HG03045 (cell line): ENCODE measurements around the gene PRUNE2.

Experiments
- ATAC-seq: cut with Tn5 transposase; IDR thresholded peaks from one replicate; pipeline ENCODE4 v1.9.1; 2021; ENCODE audit warnings: mild to moderate bottlenecking, moderate library complexity; ENCODE audit not compliant: unreplicated experiment

The PRUNE2 gene

DNA sequence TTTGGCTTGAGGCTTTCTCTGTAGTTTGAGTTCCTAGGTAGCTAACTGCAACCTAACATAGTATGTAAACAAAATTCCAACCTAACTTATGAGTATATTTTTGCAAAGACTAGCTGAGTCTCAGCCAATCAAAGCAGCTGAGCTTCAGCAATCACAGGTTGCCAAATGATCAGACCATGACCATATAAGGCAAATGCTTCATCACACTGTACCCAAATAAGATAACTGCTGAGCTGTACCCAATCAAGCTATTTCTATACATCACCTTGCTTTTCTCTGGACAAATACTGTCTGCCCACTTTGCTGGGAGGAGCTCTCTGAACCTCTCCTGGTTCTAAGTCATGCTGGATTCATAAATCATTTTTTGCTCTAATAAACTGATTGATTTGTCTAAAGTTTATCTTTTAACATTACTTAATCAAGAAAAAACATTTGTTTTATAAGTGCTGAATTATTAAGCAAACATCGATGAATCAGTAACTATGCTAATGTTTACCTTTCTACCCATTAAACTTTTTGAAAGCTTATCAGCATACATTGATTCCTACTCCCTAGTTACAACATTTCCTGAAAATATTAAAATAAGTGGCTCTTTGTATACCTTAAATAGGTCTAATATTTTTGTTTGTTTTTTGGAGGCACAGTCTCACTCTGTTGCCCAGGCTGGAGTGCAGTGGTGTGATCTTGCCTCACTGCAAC, 271.4 kb downstream of the PRUNE2 start:
- ATAC-seq, result no peak

DNA sequence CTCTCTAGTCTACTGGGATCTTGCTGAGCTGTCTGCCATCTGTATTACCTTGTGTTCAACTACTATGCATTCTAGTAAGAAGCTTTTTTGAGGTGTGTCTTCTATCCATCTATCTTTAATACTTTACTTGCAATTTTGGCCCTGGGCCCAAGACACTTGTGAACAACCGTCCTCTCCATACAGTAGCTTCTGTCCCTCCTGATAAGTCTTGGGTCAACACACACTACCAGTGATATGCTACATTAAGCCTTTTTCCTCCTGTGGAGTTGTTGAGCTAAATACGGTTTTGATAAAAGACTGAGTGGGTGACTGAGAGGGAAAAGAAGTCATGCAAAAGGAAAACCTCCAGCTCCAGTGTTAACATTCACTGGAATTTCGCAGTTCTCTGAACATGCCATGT, 275.0 kb downstream of the PRUNE2 start:
- ATAC-seq, result no peak

DNA sequence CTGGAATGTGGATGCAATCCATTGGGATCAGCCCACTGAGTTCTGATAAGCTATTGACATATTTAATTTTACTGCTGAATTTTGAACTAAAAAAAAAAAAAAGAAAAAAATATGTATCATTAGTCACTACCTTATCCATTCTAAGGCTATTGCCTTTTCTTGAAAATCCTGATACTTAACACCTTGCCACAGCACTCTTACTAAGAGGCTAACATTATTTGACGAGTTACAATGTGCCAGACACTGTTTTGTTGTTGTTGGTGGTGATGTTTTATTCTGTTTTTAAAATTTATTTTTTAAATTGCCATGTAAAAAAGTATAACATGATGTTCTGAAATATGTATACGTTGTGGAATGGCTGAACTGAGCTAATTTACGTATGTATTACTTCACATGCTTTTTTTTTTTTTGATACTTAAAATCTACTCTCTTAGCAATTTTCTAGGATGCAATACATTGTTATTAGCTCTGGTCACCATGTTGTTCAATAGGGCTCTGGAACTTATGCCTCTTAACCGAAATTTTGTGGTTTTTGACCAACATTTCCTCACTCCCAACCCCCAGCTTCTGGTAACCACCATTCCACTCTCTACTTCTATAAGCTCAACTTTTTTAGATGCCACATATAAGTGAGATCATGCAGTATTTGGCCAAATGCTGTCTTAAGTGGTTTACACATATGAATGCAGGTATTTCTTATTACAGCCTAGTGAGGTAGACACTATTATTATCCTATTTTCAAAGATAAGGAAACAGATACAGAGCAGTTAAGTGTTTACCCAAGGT, 276.5 kb downstream of the PRUNE2 start:
- ATAC-seq, result no peak

DNA sequence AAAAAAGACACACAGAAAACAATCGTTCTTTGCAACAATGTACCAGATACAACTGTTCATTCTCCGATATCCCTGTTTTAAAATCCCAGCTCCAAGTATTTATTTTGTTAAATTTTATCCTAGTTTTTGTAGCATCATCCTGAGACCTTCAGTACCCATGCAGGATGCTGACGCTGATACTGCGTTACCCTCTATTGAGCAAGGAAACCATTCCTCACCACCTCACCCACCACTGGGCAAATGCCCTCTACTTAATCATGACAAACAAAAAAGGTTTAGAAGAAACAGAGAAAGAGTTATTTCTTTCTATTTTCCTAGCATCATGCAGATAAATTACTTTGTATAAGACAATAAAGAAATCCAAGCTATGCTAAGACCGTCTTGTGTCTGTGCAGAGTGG, 277.8 kb downstream of the PRUNE2 start:
- no peak for ATAC-seq

DNA sequence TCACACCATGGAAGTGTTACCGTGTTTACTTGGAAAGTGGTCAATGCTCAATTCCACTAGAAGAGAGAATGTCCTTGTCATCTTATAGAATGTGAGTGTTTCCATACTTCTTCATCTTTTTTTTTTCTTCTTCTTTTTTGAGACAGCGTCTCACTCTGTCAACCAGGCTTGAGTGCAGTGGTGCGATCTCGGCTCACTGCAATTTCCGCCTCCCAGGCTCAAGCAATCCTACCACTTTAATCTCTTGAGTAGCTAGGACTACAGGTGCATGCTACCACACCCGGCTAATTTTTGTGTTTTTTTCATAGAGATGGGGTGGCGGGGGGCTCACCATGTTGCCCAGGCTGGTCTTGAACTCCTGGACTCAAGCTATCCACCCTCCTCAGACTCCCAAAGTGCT, 278.9 kb downstream of the PRUNE2 start:
- no peak for ATAC-seq

DNA sequence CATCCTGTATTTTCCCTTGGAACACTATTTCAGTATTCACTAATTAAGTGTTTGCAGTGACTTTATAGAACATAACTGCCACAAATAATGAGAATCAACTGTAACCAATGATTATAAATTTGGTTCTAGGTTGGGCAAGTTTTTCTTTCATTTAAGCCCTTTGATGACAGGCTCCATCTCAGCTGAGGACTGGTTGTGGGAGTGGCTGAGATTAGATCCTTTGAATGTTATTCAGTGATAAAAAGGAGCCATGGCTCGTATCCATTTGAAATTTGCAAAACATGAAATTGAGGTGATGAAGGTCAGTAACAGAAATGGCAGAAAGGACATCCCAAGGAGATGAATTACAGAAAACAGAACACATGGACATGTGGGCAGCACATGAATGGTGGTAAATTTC, 279.8 kb downstream of the PRUNE2 start:
- ATAC-seq, result no peak

DNA sequence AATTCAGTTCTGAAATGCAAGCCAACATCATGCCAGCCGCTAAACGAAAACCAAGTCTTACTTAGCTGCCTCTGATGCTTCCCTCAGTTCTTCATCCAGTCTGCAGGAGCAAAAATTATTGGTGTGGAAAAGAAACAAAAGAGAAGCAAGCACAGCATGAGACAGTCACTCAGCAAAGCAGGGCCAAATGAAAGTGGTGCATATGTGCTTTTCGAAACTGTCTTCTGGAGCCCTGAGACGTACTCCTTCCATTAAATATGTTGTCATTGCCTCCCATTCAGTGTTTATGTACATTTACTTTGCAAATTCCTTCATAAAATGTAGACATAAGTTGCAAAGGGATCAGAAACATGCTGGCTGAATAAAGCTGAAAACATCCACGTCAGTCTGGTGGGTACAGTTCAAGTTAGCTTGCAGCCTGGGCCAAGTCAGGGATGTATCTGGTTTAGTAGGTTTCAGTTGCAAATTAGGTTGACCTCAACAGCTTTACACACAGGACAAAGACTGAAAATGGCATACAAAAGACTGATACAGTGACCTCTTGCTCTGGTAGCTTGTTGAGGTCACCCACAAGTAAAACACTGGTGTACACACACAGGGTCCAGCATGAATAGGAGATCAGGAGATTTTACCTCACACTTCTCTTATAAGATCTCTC, 281.4 kb downstream of the PRUNE2 start:
- ATAC-seq, result peak; percentile 98

- ATAC-seq, result no peak
Observed at GRCh38 chr9:76620996-76621395, 284.9 kb downstream of the PRUNE2 start.

- ATAC-seq, result no peak
Observed at GRCh38 chr9:76620581-76620980, 285.3 kb downstream of the PRUNE2 start.

- ATAC-seq, result no peak
Observed at GRCh38 chr9:76619640-76620039, 286.3 kb downstream of the PRUNE2 start.

DNA sequence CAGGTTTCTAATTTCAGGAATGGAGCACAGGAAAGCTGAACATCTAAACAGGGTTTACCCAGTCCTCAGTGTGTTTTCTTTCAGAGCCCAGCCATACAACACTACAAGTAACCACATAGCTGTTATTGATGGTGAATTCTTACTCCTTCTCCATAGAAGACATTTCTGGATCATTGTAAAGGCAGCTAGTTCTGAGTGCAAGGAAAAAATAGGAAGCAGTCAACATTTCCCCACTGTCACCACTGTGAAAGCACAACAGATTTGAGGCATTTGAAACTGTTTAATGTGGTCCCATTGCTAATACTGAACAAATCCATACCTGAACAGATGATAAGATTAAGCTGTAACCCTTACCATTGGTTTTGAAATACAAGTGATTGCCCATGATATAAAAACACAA, 286.7 kb downstream of the PRUNE2 start:
- ATAC-seq, result no peak

DNA sequence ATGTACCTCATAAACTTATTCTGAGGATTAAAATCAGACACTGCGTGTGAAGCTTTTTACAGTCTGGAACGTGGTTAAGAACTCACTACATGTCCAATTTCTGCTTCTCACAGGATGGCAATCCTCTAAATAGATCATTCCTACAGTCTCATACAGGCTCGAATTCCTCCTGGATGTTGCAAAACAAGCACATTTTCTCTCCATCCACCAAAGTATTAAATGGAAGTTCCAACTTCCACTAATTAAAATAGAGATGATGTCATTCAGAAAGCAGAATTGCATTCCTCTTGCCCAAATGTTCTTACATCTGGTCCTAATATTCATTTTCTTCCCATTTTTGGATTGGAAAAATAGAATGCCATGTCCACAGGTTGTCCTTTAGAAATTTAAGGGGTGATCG, 287.2 kb downstream of the PRUNE2 start:
- no peak for ATAC-seq

DNA sequence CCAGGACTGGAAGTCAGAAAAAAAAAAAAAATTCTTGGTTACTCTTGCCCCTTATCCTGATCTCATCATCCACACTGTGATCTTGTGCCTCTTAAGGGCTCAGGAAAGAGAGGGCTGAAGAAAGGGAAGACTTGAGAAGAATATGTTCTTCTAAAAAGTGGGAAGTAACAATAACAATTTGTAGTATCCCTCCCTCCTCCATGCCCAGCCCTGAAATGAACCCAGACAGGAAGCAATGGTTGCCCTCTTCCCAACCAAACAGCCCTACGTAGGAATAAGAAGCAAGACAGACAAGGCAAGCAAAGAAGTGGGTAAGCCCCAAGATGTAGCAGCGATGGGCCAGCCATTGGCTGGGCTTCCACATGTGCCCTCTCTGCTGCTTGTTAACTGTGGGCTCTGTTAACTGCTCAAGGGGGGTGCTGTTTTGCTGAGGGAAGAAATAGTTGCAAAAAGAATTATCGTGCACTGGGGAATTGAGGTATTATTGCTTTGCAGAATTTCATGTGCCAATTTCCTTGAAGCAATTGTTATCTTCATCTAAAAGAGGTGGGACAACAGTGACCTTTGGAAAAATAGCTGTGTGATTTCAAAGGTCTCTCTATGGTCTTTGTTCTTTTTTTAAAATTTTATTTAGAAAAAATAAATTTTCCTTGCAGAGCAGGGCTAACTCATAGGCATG, 288.3 kb downstream of the PRUNE2 start:
- ATAC-seq, result no peak

- ATAC-seq, result no peak
Observed at GRCh38 chr9:76616780-76617179, 289.1 kb downstream of the PRUNE2 start.

DNA sequence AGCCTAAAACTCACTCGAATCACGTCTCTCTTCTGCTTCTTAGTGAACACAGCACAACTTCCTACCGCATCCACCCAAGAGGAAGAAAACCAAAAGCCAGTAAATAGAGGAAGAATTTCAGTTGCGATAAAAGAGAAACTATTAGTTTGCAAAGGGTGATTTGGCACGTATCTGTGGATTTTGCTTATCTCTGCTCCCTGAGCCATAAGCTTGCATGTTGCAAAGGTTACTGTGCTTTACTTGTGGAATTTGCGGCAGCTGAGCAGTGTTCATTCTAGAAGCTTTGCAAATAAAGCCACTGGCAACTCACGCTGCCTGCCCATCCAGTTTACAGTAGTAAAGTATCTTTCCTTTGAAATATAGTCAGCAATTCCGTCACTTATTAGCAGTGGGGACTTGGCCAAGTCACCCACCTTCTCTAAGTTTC, 290.7 kb downstream of the PRUNE2 start:
- no peak for ATAC-seq

DNA sequence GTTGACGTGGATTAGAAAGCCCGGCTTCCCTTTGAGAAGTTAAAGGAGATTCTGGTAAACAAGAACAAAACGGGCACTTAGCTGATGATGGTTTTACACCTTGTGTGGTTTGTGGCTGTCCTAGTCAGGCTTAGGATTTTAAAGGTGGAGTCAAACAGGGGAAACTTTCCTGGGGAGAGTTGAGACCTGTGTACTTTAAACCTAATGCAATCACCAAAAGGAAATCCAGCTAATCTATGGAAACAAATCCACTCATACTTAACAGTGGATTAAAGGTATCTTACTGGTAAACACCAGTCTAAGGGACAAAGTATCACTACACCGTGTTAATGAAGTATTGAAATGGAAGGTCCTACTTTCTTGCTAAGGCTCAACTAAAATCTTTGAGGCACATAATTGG, 291.9 kb downstream of the PRUNE2 start:
- no peak for ATAC-seq

DNA sequence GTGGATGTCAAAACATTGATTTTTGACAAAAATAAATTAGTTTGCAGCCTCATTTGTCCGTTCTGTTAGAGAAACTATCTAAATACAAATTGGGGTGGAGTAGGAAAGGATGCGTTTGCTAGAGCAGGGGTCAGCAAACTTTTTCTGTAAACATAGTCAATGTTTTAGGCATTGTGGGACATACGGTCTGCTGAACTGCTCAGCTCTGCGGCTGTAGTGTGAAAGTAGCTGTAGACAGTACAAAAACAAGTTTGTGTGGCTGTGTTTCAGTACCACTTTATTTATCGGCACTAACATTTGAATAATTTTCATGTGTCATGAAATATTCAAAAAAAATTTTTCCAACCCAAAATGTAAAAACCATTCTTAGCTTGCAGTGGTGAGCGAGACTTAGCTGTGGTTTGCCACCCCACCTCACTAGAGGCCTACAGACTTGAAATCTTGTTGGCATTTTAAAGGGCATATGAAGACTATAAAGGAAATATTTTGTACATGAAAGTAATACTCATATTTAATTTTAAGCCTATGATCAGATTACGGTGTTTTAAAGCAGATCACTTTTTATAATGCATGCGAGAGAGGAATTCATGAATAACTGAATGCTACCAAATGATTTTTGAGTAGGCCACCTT, 292.6 kb downstream of the PRUNE2 start:
- no peak for ATAC-seq

GRCh38 chr9:76610011-76610352, 295.9 kb downstream of the PRUNE2 start:
- ATAC-seq, result no peak

GRCh38 chr9:76609285-76610010, 296.5 kb downstream of the PRUNE2 start:
- ATAC-seq, result no peak

- no peak for ATAC-seq
Observed at GRCh38 chr9:76608575-76609273, 297.2 kb downstream of the PRUNE2 start.
